ENCODE results near the gene LIPC.

LIPC gene

GRCh38 chr15:58585693-58586443 is 154.1 kb downstream of the LIPC start:
- no peaks in the 10 kb centered on the region for H3K9me2 ChIP-seq (replicated peaks; ENCODE audit: insufficient read depth, low read length)
- no peak for DNase-seq
- H3K27me3 ChIP-seq (replicated peaks; ENCODE audit: insufficient read depth, low read length): no peaks in the 10 kb centered on the region
- H3K27ac ChIP-seq (ENCODE audit: low read length): peak overlapping the region; percentile 1; the same call in 1 of the 2 replicates
- H4K20me1 ChIP-seq (ENCODE audit: insufficient read depth, low read length): no peaks in the 10 kb centered on the region
- H2AFZ ChIP-seq (ENCODE audit: low read length): no peak overlapping the region
- H3K79me2 ChIP-seq (ENCODE audit: low read length): no peaks in the 10 kb centered on the region
- H3K4me3 ChIP-seq (ENCODE audit: low read length): no peak overlapping the region
- no peak overlapping the region for H3K9ac ChIP-seq (ENCODE audit: low read length)
- H3K4me1 ChIP-seq (ENCODE audit: low read length): peaks cover 12% of the 10 kb centered on the region
- H3K36me3 ChIP-seq (replicated peaks; ENCODE audit: insufficient read depth, low read length): no peaks in the 10 kb centered on the region
- H3K9me3 ChIP-seq (replicated peaks; ENCODE audit: insufficient read depth, low read length): no peaks in the 10 kb centered on the region
- no peak for TF ChIP-seq CTCF (IDR thresholded peaks at IDR 0.05; ENCODE audit: low read length)
- TF ChIP-seq EZH2phosphoT487 (IDR thresholded peaks at IDR 0.05; ENCODE audit: low read length): no peak
- TF ChIP-seq EZH2 (optimal IDR thresholded peaks at IDR 0.05; ENCODE audit: low read depth, low read length): no peak
- H3F3A ChIP-seq (ENCODE audit: insufficient read depth, low read length): peaks cover 5% of the 10 kb centered on the region
- H3K4me2 ChIP-seq (ENCODE audit: low read depth, low read length): no peak overlapping the region

- H3K27me3 ChIP-seq (replicated peaks; ENCODE audit: insufficient read depth, low read length): no peaks in the 10 kb centered on the region
- no peaks in the 10 kb centered on the region for H3K9me3 ChIP-seq (replicated peaks; ENCODE audit: insufficient read depth, low read length)
- H3F3A ChIP-seq (ENCODE audit: insufficient read depth, low read length): peaks cover 5% of the 10 kb centered on the region
- no peaks in the 10 kb centered on the region for H3K36me3 ChIP-seq (replicated peaks; ENCODE audit: insufficient read depth, low read length)
- no peak overlapping the region for H2AFZ ChIP-seq (ENCODE audit: low read length)
- no peak for DNase-seq
- no peaks in the 10 kb centered on the region for H3K9me2 ChIP-seq (replicated peaks; ENCODE audit: insufficient read depth, low read length)
- no peak overlapping the region for H3K9ac ChIP-seq (ENCODE audit: low read length)
- H3K27ac ChIP-seq (ENCODE audit: low read length): no peak overlapping the region
- peaks cover 12% of the 10 kb centered on the region for H3K4me1 ChIP-seq (ENCODE audit: low read length)
- no peaks in the 10 kb centered on the region for H3K79me2 ChIP-seq (ENCODE audit: low read length)
- no peak overlapping the region for H3K4me3 ChIP-seq (ENCODE audit: low read length)
- TF ChIP-seq EZH2phosphoT487 (IDR thresholded peaks at IDR 0.05; ENCODE audit: low read length) (no peak), EZH2 (optimal IDR thresholded peaks at IDR 0.05; ENCODE audit: low read depth, low read length) (no peak), CTCF (IDR thresholded peaks at IDR 0.05; ENCODE audit: low read length) (no peak)
- H3K4me2 ChIP-seq (ENCODE audit: low read depth, low read length): no peak overlapping the region
- no peaks in the 10 kb centered on the region for H4K20me1 ChIP-seq (ENCODE audit: insufficient read depth, low read length)
These were observed 155.7 kb downstream of the LIPC start for GRCh38 chr15:58587486-58587885.

- Histone ChIP-seq H3K9me3 (replicated peaks; ENCODE audit: insufficient read depth, low read length) (no peaks in the 10 kb centered on the region), H3K36me3 (replicated peaks; ENCODE audit: insufficient read depth, low read length) (no peaks in the 10 kb centered on the region), H3K4me2 (ENCODE audit: low read depth, low read length) (no peak overlapping the region), H3F3A (ENCODE audit: insufficient read depth, low read length) (peaks cover 5% of the 10 kb centered on the region), H3K27ac (ENCODE audit: low read length) (no peak overlapping the region), H3K27me3 (replicated peaks; ENCODE audit: insufficient read depth, low read length) (no peaks in the 10 kb centered on the region), H3K79me2 (ENCODE audit: low read length) (no peaks in the 10 kb centered on the region), H3K9me2 (replicated peaks; ENCODE audit: insufficient read depth, low read length) (no peaks in the 10 kb centered on the region), H4K20me1 (ENCODE audit: insufficient read depth, low read length) (no peaks in the 10 kb centered on the region), H2AFZ (ENCODE audit: low read length) (no peak overlapping the region), H3K4me3 (ENCODE audit: low read length) (no peak overlapping the region), H3K9ac (ENCODE audit: low read length) (no peak overlapping the region), H3K4me1 (ENCODE audit: low read length) (peaks cover 12% of the 10 kb centered on the region)
- no peak for TF ChIP-seq CTCF (IDR thresholded peaks at IDR 0.05; ENCODE audit: low read length)
- TF ChIP-seq EZH2 (optimal IDR thresholded peaks at IDR 0.05; ENCODE audit: low read depth, low read length): no peak
- TF ChIP-seq EZH2phosphoT487 (IDR thresholded peaks at IDR 0.05; ENCODE audit: low read length): no peak
- no peak for DNase-seq
These were observed 156.3 kb downstream of the LIPC start for GRCh38 chr15:58588096-58588495.
